Panc1 (cell line): ENCODE measurements around the gene MEF2D. TPM values are rescaled to one million over a fixed set of nuclear protein-coding genes. Genes with fewer than 3 reads are reported as not detected.

Experiments used
- ATAC-seq: fragments of 200-7000 bp; cut with Tn5 transposase; 2 replicates; pipeline ENCODE4 v1.9.1; 2020; ENCODE audit warnings: mild to moderate bottlenecking, moderate library complexity
- BruUV-seq: library from RNA; stranded (reverse); fragments of 400-500 nt; replicated peaks from 2 replicates; lab custom pipeline; 2021; lab: Mats Ljungman, UMichigan
- CTCF ChIA-PET: fragments of 300-600 bp; sonication (Branson Sonifier 250); formaldehyde crosslinking; loops from one replicate; lab custom pipeline; 2022; ENCODE audit warnings: antibody characterized with exemption; lab: Charles Lee
- POLR2A ChIA-PET: fragments of 300-600 bp; sonication (Branson Sonifier 250); formaldehyde crosslinking; loops from one replicate; lab custom pipeline; 2022; ENCODE audit warnings: antibody characterized with exemption; lab: Charles Lee
- DNase-seq: peaks from one replicate; pipeline ENCODE4 v3.0.0-alpha.2; 2010; ENCODE audit warnings: low read depth, low spot score
- H3K27ac ChIP-seq: 2 replicates; pipeline ENCODE4 v1.5.1; 2011; ENCODE audit warnings: mild to moderate bottlenecking, low read length, inconsistent platforms
- H3K27me3 ChIP-seq: fragments of 200-500 bp; sonication (Bioruptor generic); 2 replicates; pipeline ENCODE4 v1.6.0; 2014; ENCODE audit warnings: low read length, inconsistent platforms; ENCODE audit not compliant: control insufficient read depth, insufficient read depth
- H3K36me3 ChIP-seq: fragments of 200-500 bp; sonication (Bioruptor generic); 2 replicates; pipeline ENCODE4 v1.5.1; 2014; ENCODE audit warnings: inconsistent platforms, mild to moderate bottlenecking, low read length, moderate library complexity; ENCODE audit not compliant: control insufficient read depth, insufficient read depth
- H3K4me1 ChIP-seq: 2 replicates; pipeline ENCODE4 v1.5.1; 2011; ENCODE audit warnings: inconsistent platforms, mild to moderate bottlenecking, low read length, moderate library complexity; ENCODE audit not compliant: control insufficient read depth, insufficient read depth
- H3K4me3 ChIP-seq, 2 experiments: 2 replicates each; pipeline ENCODE4 v1.5.1; 2011 to 2012; ENCODE audit warnings: low read depth in 2 of 2, low read length in 2 of 2, mild to moderate bottlenecking in 2 of 2, inconsistent platforms in 1 of 2, moderate library complexity in 1 of 2
- H3K9me3 ChIP-seq: fragments of 200-500 bp; sonication (Bioruptor generic); 2 replicates; pipeline ENCODE4 v1.5.1; 2014; ENCODE audit warnings: low read depth, mild to moderate bottlenecking, inconsistent platforms, low read length, moderate library complexity; ENCODE audit not compliant: control insufficient read depth, insufficient read depth
- POLR2AphosphoS5 ChIP-seq: IDR thresholded peaks from 2 replicates; pipeline ENCODE4 v1.6.1; 2012; ENCODE audit warnings: mild to moderate bottlenecking, low read depth, low read length, moderate library complexity
- REST ChIP-seq, 2 experiments: IDR thresholded peaks; 2 replicates each; pipeline ENCODE4 v1.6.1; 2011 to 2012; ENCODE audit warnings: low read depth in 2 of 2, control low read depth in 1 of 2, low read length in 1 of 2, mild to moderate bottlenecking in 1 of 2, moderate library complexity in 1 of 2; ENCODE audit not compliant: insufficient read depth in 1 of 2
- SIN3A ChIP-seq: IDR thresholded peaks from 2 replicates; pipeline ENCODE4 v1.6.1; 2012; ENCODE audit warnings: low read depth, mild to moderate bottlenecking, low read length, moderate library complexity, borderline replicate concordance; ENCODE audit not compliant: insufficient read depth
- TCF7L2 ChIP-seq: IDR thresholded peaks from 2 replicates; pipeline ENCODE4 v1.6.1; 2011; ENCODE audit warnings: mild to moderate bottlenecking, low read depth, low read length, inconsistent platforms
- in situ Hi-C: cut with HindIII; loops from 2 replicates; pipeline ENCODE4 v1.10.0; 2016; ENCODE audit warnings: low sequenced_read_pairs, low pct_unique_long_range_greater_than_20kb
- intact Hi-C: fragments of 100-400 bp; cut with micrococcal nuclease; formaldehyde crosslinking; loops from one replicate; pipeline ENCODE4 v1.10.0; 2022; ENCODE audit not compliant: unreplicated experiment
- total RNA-seq: library from RNA; stranded (reverse); gene quantifications from one replicate; pipeline ENCODE4 v1.2.1, GENCODE V29; 2021; ENCODE audit not compliant: unreplicated experiment
- TF ChIP-seq, protein P1 (sequence below): fragments of 450-650 bp; IDR thresholded peaks from 2 replicates; pipeline ENCODE4 v1.5.1; 2017; ENCODE audit warnings: mild to moderate bottlenecking

The MEF2D gene
- total RNA-seq, 1 experiment from 2014 or later, result 30.9 TPM

GRCh38 chr1:156430866-156431265 is 69.7 kb downstream of the MEF2D start:
- Histone ChIP-seq H3K36me3 (no peaks in the 10 kb centered on the region), H3K4me1 (no peaks in the 10 kb centered on the region), H3K4me3 (no peak overlapping the region), H3K27me3 (peaks cover 24% of the 10 kb centered on the region), H3K9me3 (no peaks in the 10 kb centered on the region), H3K27ac (no peak overlapping the region)
- TF ChIP-seq SIN3A (no peak), TCF7L2 (no peak), REST (IDR thresholded peaks at IDR 0.05; ENCODE audit: insufficient read depth in 1 of 2, low read depth in 2 of 2, low read length in 1 of 2) (no peak), POLR2AphosphoS5 (no peak)
- TF ChIP-seq, protein P1, sequence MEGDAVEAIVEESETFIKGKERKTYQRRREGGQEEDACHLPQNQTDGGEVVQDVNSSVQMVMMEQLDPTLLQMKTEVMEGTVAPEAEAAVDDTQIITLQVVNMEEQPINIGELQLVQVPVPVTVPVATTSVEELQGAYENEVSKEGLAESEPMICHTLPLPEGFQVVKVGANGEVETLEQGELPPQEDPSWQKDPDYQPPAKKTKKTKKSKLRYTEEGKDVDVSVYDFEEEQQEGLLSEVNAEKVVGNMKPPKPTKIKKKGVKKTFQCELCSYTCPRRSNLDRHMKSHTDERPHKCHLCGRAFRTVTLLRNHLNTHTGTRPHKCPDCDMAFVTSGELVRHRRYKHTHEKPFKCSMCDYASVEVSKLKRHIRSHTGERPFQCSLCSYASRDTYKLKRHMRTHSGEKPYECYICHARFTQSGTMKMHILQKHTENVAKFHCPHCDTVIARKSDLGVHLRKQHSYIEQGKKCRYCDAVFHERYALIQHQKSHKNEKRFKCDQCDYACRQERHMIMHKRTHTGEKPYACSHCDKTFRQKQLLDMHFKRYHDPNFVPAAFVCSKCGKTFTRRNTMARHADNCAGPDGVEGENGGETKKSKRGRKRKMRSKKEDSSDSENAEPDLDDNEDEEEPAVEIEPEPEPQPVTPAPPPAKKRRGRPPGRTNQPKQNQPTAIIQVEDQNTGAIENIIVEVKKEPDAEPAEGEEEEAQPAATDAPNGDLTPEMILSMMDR, result no peak
- in situ Hi-C loops (no loop called here), intact Hi-C loops (no loop called here)
- ChIA-PET CTCF (interaction anchor here (0.6 kb wide), 1 partner anchor 115 kb away, joined by 4 read pairs; no protein-coding TSS in a partner anchor), POLR2A (no interaction called here)
- BruUV-seq, result no TSS peak
- no peak for ATAC-seq
- no peak for DNase-seq

- POLR2A ChIA-PET, result no interaction called here
- in situ Hi-C loops, result no loop called here
- TF ChIP-seq TCF7L2 (no peak), POLR2AphosphoS5 (no peak), SIN3A (no peak), REST (IDR thresholded peaks at IDR 0.05; ENCODE audit: insufficient read depth in 1 of 2, low read depth in 2 of 2, low read length in 1 of 2) (no peak)
- TF ChIP-seq, protein P1, result no peak
- H3K9me3 ChIP-seq, result no peaks in the 10 kb centered on the region
- no TSS peak for BruUV-seq
- CTCF ChIA-PET, result interaction anchor here (0.6 kb wide), 2 partner anchors 45 to 116 kb away, joined by 4 to 5 read pairs; no protein-coding TSS in a partner anchor
- intact Hi-C loops, result no loop called here
- no peaks in the 10 kb centered on the region for H3K36me3 ChIP-seq
- DNase-seq (no peak), ATAC-seq (no peak)
- no peaks in the 10 kb centered on the region for H3K4me1 ChIP-seq
- no peak overlapping the region for H3K27ac ChIP-seq
- peaks cover 26% of the 10 kb centered on the region for H3K27me3 ChIP-seq
- H3K4me3 ChIP-seq, result no peak overlapping the region
Observed at GRCh38 chr1:156430303-156430702, 70.3 kb downstream of the MEF2D start.
